ENCODE data around the gene MAP2K2. TPM values are rescaled to one million over a fixed set of nuclear protein-coding genes. Genes with fewer than 3 reads are reported as not detected.

The MAP2K2 gene
- total and polyA plus RNA-seq, 2 donors (not counting 1 experiment from before 2014, with no cell fraction given) = 138 to 181 TPM

DNA sequence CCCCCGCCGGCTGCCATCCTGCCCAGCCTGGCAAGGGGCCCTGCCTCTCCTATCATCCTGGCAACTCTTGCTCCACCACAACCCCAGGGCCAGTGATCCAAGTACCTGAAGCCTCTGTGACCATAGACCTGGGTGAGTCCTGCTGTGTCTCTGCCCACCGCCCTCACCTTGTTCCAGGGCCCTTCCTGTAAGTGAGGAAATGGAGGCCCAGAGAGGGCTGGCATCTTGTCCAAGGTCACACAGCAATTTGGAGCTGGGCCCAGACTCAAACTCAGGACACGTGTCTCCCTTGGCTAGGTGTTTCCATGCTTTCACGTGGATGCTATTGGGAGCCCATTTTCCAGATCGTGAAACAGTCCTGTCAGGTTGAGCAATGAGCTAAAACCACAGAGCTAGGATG, 33.2 kb upstream of the MAP2K2 start:
- CTCF ChIA-PET = interaction anchor here (0.6 to 1.9 kb wide), 2 partner anchors 17 to 31 kb away, joined by 4 to 8 read pairs; no protein-coding TSS in a partner anchor
- H3K9ac ChIP-seq (ENCODE audit: low read length) = no peak overlapping the region
- no peak overlapping the region for H3K4me3 Mint-ChIP-seq
- peaks cover 0 to 4% (median 0%) of the 10 kb centered on the region in 4 experiments for H3K27me3 ChIP-seq (replicated peaks in 1 of 4; ENCODE audit: control extremely low read depth in 1 of 4, control insufficient read depth in 3 of 4, insufficient read depth in 4 of 4, low read length in 3 of 4)
- ATAC-seq (ENCODE audit: low read depth) (no peak), DNase-seq (no peak)
- H3K4me3 ChIP-seq (ENCODE audit: control extremely low read depth in 1 of 5, extremely low read depth in 1 of 5, insufficient read depth in 1 of 5, low read depth in 2 of 5, low read length in 4 of 5) = no peak overlapping the region
- 84% methylated on average over 6 of the region's 6 CpGs for WGBS (ENCODE audit: insufficient coverage)
- POLR2A ChIA-PET = no interaction called here
- no peaks in the 10 kb centered on the region for H3K4me1 ChIP-seq (ENCODE audit: control insufficient read depth in 2 of 2, insufficient read depth in 2 of 2, low read length in 2 of 2)
- intact Hi-C loops (cut with micrococcal nuclease) = no loop called here
- H3K27ac Mint-ChIP-seq = no peak overlapping the region
- no peak overlapping the region for H2AFZ ChIP-seq (ENCODE audit: insufficient read depth, low read depth, low read length, poor library complexity, severe bottlenecking)
- H3K9me3 ChIP-seq (ENCODE audit: control extremely low read depth in 1 of 3, control insufficient read depth in 2 of 3, insufficient read depth in 1 of 3, low read length in 2 of 3) = no peaks in the 10 kb centered on the region
- H3K27ac ChIP-seq (ENCODE audit: low read length in 2 of 2) = no peak overlapping the region
- no peak for TF ChIP-seq EZH2 (IDR thresholded peaks at IDR 0.05; ENCODE audit: borderline replicate concordance, insufficient read depth, low read depth, low read length, poor library complexity, severe bottlenecking)
- TF ChIP-seq, protein P1, sequence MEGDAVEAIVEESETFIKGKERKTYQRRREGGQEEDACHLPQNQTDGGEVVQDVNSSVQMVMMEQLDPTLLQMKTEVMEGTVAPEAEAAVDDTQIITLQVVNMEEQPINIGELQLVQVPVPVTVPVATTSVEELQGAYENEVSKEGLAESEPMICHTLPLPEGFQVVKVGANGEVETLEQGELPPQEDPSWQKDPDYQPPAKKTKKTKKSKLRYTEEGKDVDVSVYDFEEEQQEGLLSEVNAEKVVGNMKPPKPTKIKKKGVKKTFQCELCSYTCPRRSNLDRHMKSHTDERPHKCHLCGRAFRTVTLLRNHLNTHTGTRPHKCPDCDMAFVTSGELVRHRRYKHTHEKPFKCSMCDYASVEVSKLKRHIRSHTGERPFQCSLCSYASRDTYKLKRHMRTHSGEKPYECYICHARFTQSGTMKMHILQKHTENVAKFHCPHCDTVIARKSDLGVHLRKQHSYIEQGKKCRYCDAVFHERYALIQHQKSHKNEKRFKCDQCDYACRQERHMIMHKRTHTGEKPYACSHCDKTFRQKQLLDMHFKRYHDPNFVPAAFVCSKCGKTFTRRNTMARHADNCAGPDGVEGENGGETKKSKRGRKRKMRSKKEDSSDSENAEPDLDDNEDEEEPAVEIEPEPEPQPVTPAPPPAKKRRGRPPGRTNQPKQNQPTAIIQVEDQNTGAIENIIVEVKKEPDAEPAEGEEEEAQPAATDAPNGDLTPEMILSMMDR (IDR thresholded peaks at IDR 0.05) = no peak
- H3K4me1 Mint-ChIP-seq = no peaks in the 10 kb centered on the region
- no peaks in the 10 kb centered on the region for H3K9me3 Mint-ChIP-seq (ENCODE audit: insufficient read depth)
- no peaks in the 10 kb centered on the region for H3K27me3 Mint-ChIP-seq
- H3K79me2 ChIP-seq (ENCODE audit: control insufficient read depth, insufficient read depth, low read length) = no peaks in the 10 kb centered on the region
- no peaks in the 10 kb centered on the region for H4K20me1 ChIP-seq (ENCODE audit: control insufficient read depth, insufficient read depth, low read length, poor library complexity, severe bottlenecking)
- no peaks in the 10 kb centered on the region for H3K36me3 ChIP-seq (replicated peaks in 1 of 2; ENCODE audit: control extremely low read depth in 1 of 2, control insufficient read depth in 1 of 2, extremely low read depth in 1 of 2, insufficient read depth in 2 of 2, low read length in 1 of 2)
- H3K4me2 ChIP-seq (replicated peaks; ENCODE audit: low read depth, low read length, poor library complexity, severe bottlenecking) = no peak overlapping the region

DNA sequence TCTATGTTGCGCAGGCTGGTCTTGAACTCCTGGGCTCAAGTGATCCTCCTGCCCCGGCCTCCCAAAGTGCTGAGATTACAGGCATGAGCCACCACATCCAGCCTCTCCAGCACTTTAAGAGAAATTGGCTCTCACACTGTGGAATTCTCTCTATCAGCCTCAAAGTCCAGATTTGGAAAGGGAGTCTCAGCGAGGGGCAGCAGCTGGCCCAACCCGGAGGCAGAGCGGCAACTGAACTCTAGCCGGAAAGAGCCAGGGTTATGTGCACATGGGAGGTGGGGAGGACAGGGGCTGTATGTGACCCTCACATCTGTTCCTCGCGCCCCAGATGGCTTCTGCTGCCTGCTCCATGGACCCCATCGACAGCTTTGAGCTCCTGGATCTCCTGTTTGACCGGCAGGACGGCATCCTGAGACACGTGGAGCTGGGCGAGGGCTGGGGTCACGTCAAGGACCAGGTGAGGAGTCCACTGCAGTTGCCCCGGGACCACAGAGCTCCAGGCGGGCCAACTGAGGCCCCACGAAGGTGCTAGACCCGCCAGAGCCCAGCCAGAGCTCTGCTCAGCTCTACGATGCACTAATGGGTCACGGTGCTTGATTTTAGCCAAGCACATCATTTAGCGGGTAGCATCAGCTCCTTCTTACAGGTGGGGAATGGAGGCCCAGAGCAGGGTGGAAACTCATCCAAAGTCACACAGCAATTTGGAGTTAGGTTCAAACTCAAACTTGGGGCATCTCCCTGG, 30.8 kb upstream of the MAP2K2 start:
- intact Hi-C loops (cut with micrococcal nuclease) = no loop called here
- Mint-ChIP-seq H3K4me3 (no peak overlapping the region), H3K9me3 (ENCODE audit: insufficient read depth) (no peaks in the 10 kb centered on the region), H3K4me1 (no peaks in the 10 kb centered on the region), H3K27ac (no peak overlapping the region), H3K27me3 (peaks cover 9% of the 10 kb centered on the region)
- Histone ChIP-seq H3K36me3 (replicated peaks in 1 of 2; ENCODE audit: control extremely low read depth in 1 of 2, control insufficient read depth in 1 of 2, extremely low read depth in 1 of 2, insufficient read depth in 2 of 2, low read length in 1 of 2) (no peaks in the 10 kb centered on the region), H4K20me1 (ENCODE audit: control insufficient read depth, insufficient read depth, low read length, poor library complexity, severe bottlenecking) (no peaks in the 10 kb centered on the region), H3K4me2 (replicated peaks; ENCODE audit: low read depth, low read length, poor library complexity, severe bottlenecking) (no peak overlapping the region), H3K4me3 (ENCODE audit: control extremely low read depth in 1 of 5, extremely low read depth in 1 of 5, insufficient read depth in 1 of 5, low read depth in 2 of 5, low read length in 4 of 5) (no peak overlapping the region), H2AFZ (ENCODE audit: insufficient read depth, low read depth, low read length, poor library complexity, severe bottlenecking) (no peak overlapping the region), H3K27me3 (replicated peaks in 1 of 4; ENCODE audit: control extremely low read depth in 1 of 4, control insufficient read depth in 3 of 4, insufficient read depth in 4 of 4, low read length in 3 of 4) (peaks cover 0 to 10% (median 1%) of the 10 kb centered on the region in 4 experiments), H3K27ac (ENCODE audit: low read length in 2 of 2) (no peak overlapping the region), H3K9me3 (ENCODE audit: control extremely low read depth in 1 of 3, control insufficient read depth in 2 of 3, insufficient read depth in 1 of 3, low read length in 2 of 3) (no peaks in the 10 kb centered on the region), H3K79me2 (ENCODE audit: control insufficient read depth, insufficient read depth, low read length) (no peaks in the 10 kb centered on the region), H3K4me1 (ENCODE audit: control insufficient read depth in 2 of 2, insufficient read depth in 2 of 2, low read length in 2 of 2) (no peaks in the 10 kb centered on the region), H3K9ac (ENCODE audit: low read length) (no peak overlapping the region)
- TF ChIP-seq, protein P1 (IDR thresholded peaks at IDR 0.05) = no peak
- TF ChIP-seq EZH2 (IDR thresholded peaks at IDR 0.05; ENCODE audit: borderline replicate concordance, insufficient read depth, low read depth, low read length, poor library complexity, severe bottlenecking) = no peak
- ATAC-seq (ENCODE audit: low read depth) = no peak
- CTCF ChIA-PET = interaction anchor here (0.6 kb wide), 1 partner anchor 14 kb away, joined by 4 read pairs; no protein-coding TSS in a partner anchor
- WGBS (ENCODE audit: insufficient coverage) = 87% methylated on average over 21 of the region's 21 CpGs
- no peak for DNase-seq
- POLR2A ChIA-PET = no interaction called here

All from B cell (primary cell).